Esophagus squamous epithelium (tissue), 5 donors: ENCODE results near the gene IL23A. TPM values are rescaled to one million over a fixed set of nuclear protein-coding genes. Genes with fewer than 3 reads are reported as not detected.
A peak's percentile ranks its signal among the peaks of the same experiment; 100 is the strongest.
"Not testable (repeated sequence)": the region's sequence is repeated elsewhere in the genome, so short reads cannot be mapped to it uniquely, and the experiment has no call there.

Source experiments
- DNase-seq: peaks from one replicate; lab custom pipeline; 2025; lab: John Stamatoyannopoulos, UW
- H3K27ac ChIP-seq, 4 donors: fragments of 200-600 bp; sonication (generic); one replicate each; pipeline ENCODE4 v1.5.1; 2016 to 2019; ENCODE audit warnings: mild to moderate bottlenecking in 1 of 4
- H3K27me3 ChIP-seq, 4 donors: fragments of 200-600 bp; sonication (generic); 1 replicate in 3 of 4; 2 replicates in 1 of 4; pipeline versions ENCODE4 v1.5.1 to v1.6.0; 2017 to 2021; ENCODE audit warnings: antibody characterized with exemption in 1 of 4
- H3K36me3 ChIP-seq, 3 donors: fragments of 200-600 bp; sonication (generic); one replicate each; pipeline ENCODE4 v1.5.1; 2016 to 2019
- H3K4me1 ChIP-seq, 3 donors: fragments of 200-600 bp; sonication (generic); one replicate each; pipeline ENCODE4 v1.5.1; 2017 to 2019
- H3K4me3 ChIP-seq, 4 donors: fragments of 200-600 bp; sonication (generic); 1 replicate in 3 of 4; 2 replicates in 1 of 4; pipeline ENCODE4 v1.5.1; 2016 to 2019; ENCODE audit warnings: mild to moderate bottlenecking in 2 of 4, moderate library complexity in 1 of 4
- H3K9me3 ChIP-seq, 3 donors: fragments of 200-600 bp; sonication (generic); one replicate each; pipeline ENCODE4 v1.5.1; 2016 to 2019
- POLR2A ChIP-seq, 4 donors: fragments of 450-650 bp; IDR thresholded peaks; one replicate each; pipeline ENCODE4 v1.6.1; 2017; ENCODE audit warnings: antibody characterized with exemption in 4 of 4, mild to moderate bottlenecking in 4 of 4, moderate library complexity in 3 of 4
- WGBS, 2 donors: methylation state at CpG; one replicate each; pipeline ENCODE4 v1.1.5; 2018; 5-methylcytosine and 5-hydroxymethylcytosine counted together
- intact Hi-C: fragments of 100-400 bp; cut with DNase I; formaldehyde crosslinking; loops from one replicate; pipeline ENCODE4 v1.15.0; 2022
- total RNA-seq, 4 donors: library from RNA; depleted of rRNA; stranded (reverse); fragments of >200 nt; gene quantifications; one replicate each; pipeline ENCODE4 v1.1.0, GENCODE V29; 2016
- TF ChIP-seq, protein P1 (sequence below), 6 experiments: fragments of 450-650 bp in 4 of 6; fragments of 200-600 bp in 2 of 6; sonication (generic) in 2 of 6; IDR thresholded peaks; one replicate each; pipeline ENCODE4 v1.5.1; 2016 to 2019; ENCODE audit warnings: antibody characterized with exemption in 6 of 6, mild to moderate bottlenecking in 4 of 6, moderate library complexity in 4 of 6
- donor health status: DM: yes; HTN: yes; CAD: no.

The IL23A gene
- total RNA-seq, 4 donors from 2014 or later: 2.6 to 28.6 (median 2.8) TPM; not detected in 1

DNA sequence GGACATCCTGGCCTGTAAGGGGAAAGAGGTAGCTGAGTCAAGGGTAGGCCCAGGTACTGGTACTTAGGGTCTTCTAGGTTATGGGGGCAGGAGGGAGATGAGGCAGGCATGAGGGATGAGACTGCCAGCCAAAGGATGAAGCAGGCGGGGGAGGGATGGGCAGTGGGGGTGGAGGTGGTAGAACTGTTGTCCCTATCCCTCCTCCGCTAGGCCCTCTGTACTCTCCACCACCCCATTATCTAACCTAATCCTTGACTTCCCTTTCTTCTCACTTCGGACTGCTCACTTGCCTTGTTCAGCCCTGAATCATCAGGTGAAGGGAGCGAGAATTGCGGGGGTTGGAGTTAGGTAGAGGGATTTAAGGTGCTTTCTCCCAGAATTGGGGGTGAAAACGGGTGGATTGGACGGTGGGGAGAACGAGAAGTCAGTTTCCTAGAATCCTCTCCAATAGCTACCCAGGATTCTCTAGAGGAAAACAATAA lies 5.4 kb upstream of the IL23A start:
- peaks cover 7 to 22% (median 9%) of the 10 kb centered on the region in 3 donors for H3K4me1 ChIP-seq
- peak overlapping the region; percentile 88 to 96 (median 96) for H3K27ac ChIP-seq
- peak overlapping the region; percentile 41 to 82 (median 66) for H3K4me3 ChIP-seq
- WGBS, 2 donors: 6 to 17% methylated on average over 7 to 8 of the region's 8 CpGs
- H3K27me3 ChIP-seq: no peaks in the 10 kb centered on the region
- peaks cover 0 to 5% (median 0%) of the 10 kb centered on the region in 3 donors for H3K36me3 ChIP-seq
- H3K9me3 ChIP-seq: no peaks in the 10 kb centered on the region
- TF ChIP-seq POLR2A (IDR thresholded peaks at IDR 0.05): no peak
- TF ChIP-seq, protein P1, sequence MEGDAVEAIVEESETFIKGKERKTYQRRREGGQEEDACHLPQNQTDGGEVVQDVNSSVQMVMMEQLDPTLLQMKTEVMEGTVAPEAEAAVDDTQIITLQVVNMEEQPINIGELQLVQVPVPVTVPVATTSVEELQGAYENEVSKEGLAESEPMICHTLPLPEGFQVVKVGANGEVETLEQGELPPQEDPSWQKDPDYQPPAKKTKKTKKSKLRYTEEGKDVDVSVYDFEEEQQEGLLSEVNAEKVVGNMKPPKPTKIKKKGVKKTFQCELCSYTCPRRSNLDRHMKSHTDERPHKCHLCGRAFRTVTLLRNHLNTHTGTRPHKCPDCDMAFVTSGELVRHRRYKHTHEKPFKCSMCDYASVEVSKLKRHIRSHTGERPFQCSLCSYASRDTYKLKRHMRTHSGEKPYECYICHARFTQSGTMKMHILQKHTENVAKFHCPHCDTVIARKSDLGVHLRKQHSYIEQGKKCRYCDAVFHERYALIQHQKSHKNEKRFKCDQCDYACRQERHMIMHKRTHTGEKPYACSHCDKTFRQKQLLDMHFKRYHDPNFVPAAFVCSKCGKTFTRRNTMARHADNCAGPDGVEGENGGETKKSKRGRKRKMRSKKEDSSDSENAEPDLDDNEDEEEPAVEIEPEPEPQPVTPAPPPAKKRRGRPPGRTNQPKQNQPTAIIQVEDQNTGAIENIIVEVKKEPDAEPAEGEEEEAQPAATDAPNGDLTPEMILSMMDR (IDR thresholded peaks at IDR 0.05): no peak
- no peak for DNase-seq
- intact Hi-C loops: no loop called here

DNA sequence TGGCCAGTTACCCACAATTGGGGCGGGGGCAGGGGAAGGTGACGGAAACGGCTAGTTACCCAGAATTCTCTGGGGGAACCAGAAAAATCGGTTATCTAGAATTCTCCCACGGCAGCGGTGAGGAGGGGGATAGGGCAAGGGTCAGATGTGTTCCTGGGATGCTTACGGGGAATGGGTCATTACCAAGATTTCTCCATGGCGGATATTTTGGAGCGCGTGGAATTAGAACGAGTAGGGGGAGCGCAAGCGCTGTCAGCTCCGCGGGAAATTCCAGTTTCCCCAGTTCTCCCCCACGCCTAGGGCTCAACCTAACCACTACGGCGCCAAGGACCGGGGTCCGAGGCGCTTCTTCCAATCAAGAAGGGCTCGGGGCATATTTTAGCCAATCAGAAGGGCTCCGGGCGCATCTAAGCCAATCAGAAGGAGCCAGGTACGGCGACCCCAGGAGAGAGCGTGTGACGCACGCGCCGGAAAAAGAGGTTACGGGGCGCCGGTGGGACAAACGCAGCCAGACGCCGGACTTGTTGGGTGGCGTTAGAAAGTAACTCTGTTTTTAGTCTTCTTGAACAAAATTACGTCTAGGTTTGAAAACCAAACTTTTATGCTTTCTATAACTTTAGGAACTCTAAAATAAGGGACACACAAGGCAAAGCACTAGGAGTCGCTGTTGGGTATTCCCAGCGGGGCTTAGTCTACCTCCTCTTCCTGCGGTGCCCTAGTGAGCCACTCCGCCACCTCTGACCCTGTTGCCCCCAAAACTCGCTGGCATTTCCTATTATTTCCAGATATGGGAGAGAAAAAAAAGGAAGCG lies 4.8 kb upstream of the IL23A start, which contains the start of gene PAN2:
Gene PAN2 (minus strand): TSS at position 322 of the 811 bp plus-strand sequence. CDS start 906 bp downstream, outside the sequence.
- intact Hi-C loops: no loop called here
- peak in 3 of 4 donors; percentile 23 to 78 (median 39) for TF ChIP-seq POLR2A (IDR thresholded peaks at IDR 0.05)
- TF ChIP-seq, protein P1 (IDR thresholded peaks at IDR 0.05): peak; percentile 46 to 71 (median 59)
- H3K36me3 ChIP-seq: no peaks in the 10 kb centered on the region
- no peaks in the 10 kb centered on the region for H3K27me3 ChIP-seq
- 0 to 1% methylated on average over 34 to 44 of the region's 45 CpGs for WGBS, 2 donors
- no peaks in the 10 kb centered on the region for H3K9me3 ChIP-seq
- H3K27ac ChIP-seq: peak within 1 kb of the TSS; percentile 88 to 96 (median 96)
- H3K4me1 ChIP-seq: peaks cover 7 to 28% (median 15%) of the 10 kb centered on the region in 3 donors
- H3K4me3 ChIP-seq: peak within 1 kb of the TSS; percentile 41 to 82 (median 66)
- DNase-seq: peak; percentile 86

DNA sequence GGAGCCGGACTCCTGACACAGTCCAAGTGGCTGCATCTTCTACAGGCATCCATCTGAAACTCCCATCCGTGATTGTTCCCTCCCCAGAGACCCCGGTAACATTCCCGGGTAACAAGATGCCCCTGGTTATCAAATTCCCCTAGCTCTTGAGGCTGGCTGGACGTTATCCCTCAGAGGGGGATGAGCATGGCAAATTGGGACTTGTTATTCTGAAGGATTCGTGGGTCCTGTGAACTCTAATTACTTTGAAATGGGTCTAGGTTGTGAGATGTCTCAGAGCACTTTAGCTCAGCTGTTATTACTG lies 4.2 kb upstream of the IL23A start:
- H3K27ac ChIP-seq: peak overlapping the region; percentile 88 to 96 (median 96)
- intact Hi-C loops: no loop called here
- H3K9me3 ChIP-seq: no peaks in the 10 kb centered on the region
- H3K4me3 ChIP-seq: peak overlapping the region; percentile 41 to 82 (median 66)
- TF ChIP-seq, protein P1 (IDR thresholded peaks at IDR 0.05): no peak
- no peak for TF ChIP-seq POLR2A (IDR thresholded peaks at IDR 0.05)
- peaks cover 7 to 31% (median 18%) of the 10 kb centered on the region in 3 donors for H3K4me1 ChIP-seq
- WGBS, 2 donors: 8% methylated on average over 6 of the region's 6 CpGs
- no peak for DNase-seq
- H3K27me3 ChIP-seq: no peaks in the 10 kb centered on the region
- H3K36me3 ChIP-seq: no peaks in the 10 kb centered on the region

DNA sequence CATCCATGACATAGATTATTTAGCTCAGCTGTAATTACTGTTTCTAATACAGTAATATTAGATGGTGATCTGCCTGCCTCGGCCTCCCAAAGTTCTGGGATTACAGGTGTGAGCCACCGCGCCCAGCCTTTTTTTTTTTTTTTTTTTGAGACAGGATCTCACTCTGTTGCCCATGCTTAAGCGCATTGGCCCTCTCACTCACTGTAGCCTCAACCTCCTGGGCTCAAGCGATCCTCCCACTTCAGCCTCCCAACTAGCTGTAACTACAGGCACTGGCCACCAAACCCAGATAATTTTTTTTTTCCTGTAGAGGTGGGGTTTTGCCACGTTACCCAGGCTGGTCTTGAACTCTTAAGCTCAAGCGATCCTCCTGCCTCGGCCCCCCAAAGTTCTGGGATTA lies 3.2 kb upstream of the IL23A start:
- H3K27me3 ChIP-seq, H3K4me3 ChIP-seq, H3K27ac ChIP-seq, H3K9me3 ChIP-seq, DNase-seq, intact Hi-C loops, H3K36me3 ChIP-seq: not testable (repeated sequence)
- WGBS, 2 donors: 95 to 96% methylated on average over 6 to 8 of the region's 8 CpGs
- peaks cover 7 to 31% (median 18%) of the 10 kb centered on the region in 3 donors for H3K4me1 ChIP-seq

DNA sequence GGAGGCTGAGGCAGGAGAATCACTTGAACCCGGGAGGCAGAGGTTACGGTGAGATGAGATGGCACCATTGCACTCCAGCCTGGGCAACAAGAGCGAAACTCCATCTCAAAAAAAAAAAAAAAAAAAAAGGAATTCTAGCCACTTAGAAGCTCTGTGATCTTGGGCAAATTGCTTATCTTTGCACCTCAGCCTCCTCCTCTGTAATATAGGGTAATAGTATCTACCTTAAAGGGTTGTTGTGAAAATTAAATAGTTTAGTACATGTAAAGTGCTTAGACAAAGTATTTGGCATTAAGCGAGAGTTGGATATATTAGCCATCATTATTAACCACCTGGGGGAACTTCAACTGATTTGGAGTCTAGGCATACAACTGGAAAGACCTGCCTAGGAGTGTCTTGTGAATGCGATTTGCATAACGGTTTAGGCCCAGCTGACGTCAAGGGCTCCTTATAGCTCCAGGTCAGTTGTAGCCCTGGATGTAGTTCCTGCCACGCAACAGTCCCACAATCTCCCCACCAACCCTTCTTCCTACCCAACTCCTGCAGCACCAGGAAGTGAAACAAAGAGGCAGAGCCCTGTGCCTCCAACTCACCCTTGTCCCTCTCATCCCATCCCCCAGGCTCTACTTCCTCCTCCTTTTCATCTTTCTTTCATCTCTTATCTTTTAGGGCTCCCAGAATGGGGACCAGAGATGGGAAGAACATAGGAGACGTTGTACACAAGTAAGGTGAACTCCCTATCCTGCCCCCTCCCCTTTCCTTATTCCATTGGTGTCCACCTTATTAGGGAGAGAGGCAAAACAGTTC lies 2.1 kb upstream of the IL23A start:
- H3K36me3 ChIP-seq: peaks cover 0 to 4% (median 0%) of the 10 kb centered on the region in 3 donors
- no peak for DNase-seq
- no peaks in the 10 kb centered on the region for H3K27me3 ChIP-seq
- 80 to 81% methylated on average over 9 of the region's 9 CpGs for WGBS, 2 donors
- H3K4me3 ChIP-seq: no peak overlapping the region
- peaks cover 7 to 31% (median 18%) of the 10 kb centered on the region in 3 donors for H3K4me1 ChIP-seq
- H3K27ac ChIP-seq: no peak overlapping the region
- TF ChIP-seq, protein P1 (IDR thresholded peaks at IDR 0.05): no peak
- no peak for TF ChIP-seq POLR2A (IDR thresholded peaks at IDR 0.05)
- no peaks in the 10 kb centered on the region for H3K9me3 ChIP-seq
- intact Hi-C loops: no loop called here
